DOHH2 (cell line): ENCODE data around the gene EFS.

ENCODE experiments used
- H3F3A ChIP-seq: fragments of 200-600 bp; sonication (generic), shearing (Covaris generic); 2 replicates; pipeline ENCODE4 v1.6.0; 2016; ENCODE audit warnings: antibody characterized with exemption, mild to moderate bottlenecking; ENCODE audit not compliant: control insufficient read depth, insufficient read depth
- H3K27ac ChIP-seq: fragments of 200-600 bp; sonication (generic); 2 replicates; pipeline ENCODE4 v1.5.1; 2014; ENCODE audit warnings: low read depth, mild to moderate bottlenecking, low read length, moderate library complexity
- H3K27me3 ChIP-seq: fragments of 200-600 bp; sonication (generic); 2 replicates; pipeline ENCODE4 v1.6.1; 2014; ENCODE audit warnings: mild to moderate bottlenecking, low read length, mixed read lengths; ENCODE audit not compliant: control insufficient read depth
- H3K36me3 ChIP-seq: fragments of 200-600 bp; sonication (generic); 2 replicates; pipeline ENCODE4 v1.6.1; 2014; ENCODE audit warnings: mild to moderate bottlenecking, low read length, moderate library complexity, mixed read lengths; ENCODE audit not compliant: control insufficient read depth
- H3K4me1 ChIP-seq: fragments of 200-600 bp; sonication (generic); 2 replicates; pipeline ENCODE4 v1.6.1; 2014; ENCODE audit warnings: mild to moderate bottlenecking, low read length, mixed read lengths; ENCODE audit not compliant: control insufficient read depth
- H3K4me2 ChIP-seq: fragments of 200-600 bp; sonication (generic); 2 replicates; pipeline ENCODE4 v1.6.0; 2014; ENCODE audit warnings: mild to moderate bottlenecking, low read length, moderate library complexity
- H3K4me3 ChIP-seq: fragments of 200-600 bp; sonication (generic); 2 replicates; pipeline ENCODE4 v1.5.1; 2014; ENCODE audit warnings: mild to moderate bottlenecking, low read length, mixed read lengths
- H3K79me2 ChIP-seq: fragments of 200-600 bp; sonication (generic); 2 replicates; pipeline ENCODE4 v1.6.1; 2014; ENCODE audit warnings: mild to moderate bottlenecking, low read length, mixed read lengths; ENCODE audit not compliant: control insufficient read depth
- H3K9me2 ChIP-seq: fragments of 200-600 bp; sonication (generic); replicated peaks from 2 replicates; pipeline ENCODE4 v1.6.1; 2014; ENCODE audit warnings: mild to moderate bottlenecking, low read length, mixed read lengths; ENCODE audit not compliant: control insufficient read depth
- H3K9me3 ChIP-seq: fragments of 200-600 bp; sonication (generic); 2 replicates; pipeline ENCODE4 v1.6.1; 2014; ENCODE audit warnings: antibody characterized with exemption, low read length, mixed read lengths; ENCODE audit not compliant: control insufficient read depth, insufficient read depth
- H4K20me1 ChIP-seq: fragments of 200-600 bp; sonication (generic); 2 replicates; pipeline ENCODE4 v1.6.0; 2014; ENCODE audit warnings: low read depth, mild to moderate bottlenecking, antibody characterized with exemption, low read length, moderate library complexity; ENCODE audit not compliant: control insufficient read depth, insufficient read depth
- EZH2phosphoT487 ChIP-seq: fragments of 200-600 bp; sonication (generic); IDR thresholded peaks from 2 replicates; pipeline ENCODE4 v1.6.1; 2017; ENCODE audit warnings: borderline replicate concordance, mild to moderate bottlenecking, antibody characterized with exemption, low read length, moderate library complexity, mixed read lengths
- TF ChIP-seq, protein P1 (sequence below): fragments of 200-600 bp; sonication (generic); IDR thresholded peaks from one replicate; pipeline ENCODE4 v1.5.1; 2014; ENCODE audit warnings: antibody characterized with exemption, mild to moderate bottlenecking, low read depth, low read length; ENCODE audit not compliant: poor library complexity, severe bottlenecking

Gene EFS

DNA sequence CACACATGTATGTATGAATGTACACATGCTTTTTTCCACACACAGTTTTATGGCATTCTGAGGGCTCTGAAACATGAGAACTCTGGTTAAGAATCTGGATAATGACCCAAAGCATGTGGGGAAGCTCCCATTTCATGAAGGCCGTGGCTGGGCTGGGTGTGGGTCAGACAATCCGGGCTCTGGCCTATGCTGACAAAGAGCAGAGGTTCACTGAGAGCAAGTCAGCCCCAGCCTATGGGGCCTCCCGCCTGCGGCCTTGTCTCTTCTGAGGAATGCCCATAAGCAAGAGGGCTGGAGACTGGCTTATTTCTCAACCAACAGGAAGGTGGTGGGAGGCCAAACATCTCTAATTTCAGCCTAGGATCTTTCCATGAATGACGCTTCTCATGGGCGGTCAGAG, 34.6 kb upstream of the EFS start:
- TF ChIP-seq EZH2phosphoT487 = no peak
- TF ChIP-seq, protein P1, sequence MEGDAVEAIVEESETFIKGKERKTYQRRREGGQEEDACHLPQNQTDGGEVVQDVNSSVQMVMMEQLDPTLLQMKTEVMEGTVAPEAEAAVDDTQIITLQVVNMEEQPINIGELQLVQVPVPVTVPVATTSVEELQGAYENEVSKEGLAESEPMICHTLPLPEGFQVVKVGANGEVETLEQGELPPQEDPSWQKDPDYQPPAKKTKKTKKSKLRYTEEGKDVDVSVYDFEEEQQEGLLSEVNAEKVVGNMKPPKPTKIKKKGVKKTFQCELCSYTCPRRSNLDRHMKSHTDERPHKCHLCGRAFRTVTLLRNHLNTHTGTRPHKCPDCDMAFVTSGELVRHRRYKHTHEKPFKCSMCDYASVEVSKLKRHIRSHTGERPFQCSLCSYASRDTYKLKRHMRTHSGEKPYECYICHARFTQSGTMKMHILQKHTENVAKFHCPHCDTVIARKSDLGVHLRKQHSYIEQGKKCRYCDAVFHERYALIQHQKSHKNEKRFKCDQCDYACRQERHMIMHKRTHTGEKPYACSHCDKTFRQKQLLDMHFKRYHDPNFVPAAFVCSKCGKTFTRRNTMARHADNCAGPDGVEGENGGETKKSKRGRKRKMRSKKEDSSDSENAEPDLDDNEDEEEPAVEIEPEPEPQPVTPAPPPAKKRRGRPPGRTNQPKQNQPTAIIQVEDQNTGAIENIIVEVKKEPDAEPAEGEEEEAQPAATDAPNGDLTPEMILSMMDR = no peak

DNA sequence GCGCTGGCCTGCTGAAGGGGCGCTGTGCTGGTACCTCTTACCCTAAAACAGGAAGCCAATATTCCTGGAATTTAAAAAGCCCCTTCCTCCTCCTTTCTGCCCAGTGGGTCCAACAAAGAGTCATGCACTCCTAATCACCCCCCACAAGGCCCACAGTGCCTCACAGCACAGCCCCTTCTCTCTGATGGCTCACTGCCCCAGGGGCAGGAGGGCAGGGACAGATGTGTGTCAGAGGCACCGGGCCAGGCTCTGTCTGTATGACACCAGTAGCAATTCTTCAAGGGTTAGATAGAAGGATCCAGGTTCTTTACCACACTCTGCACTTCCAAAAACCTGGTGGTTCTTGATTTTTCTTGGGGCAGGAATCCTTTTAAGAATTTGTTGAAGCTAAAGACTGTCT, 34.2 kb upstream of the EFS start:
- H3F3A ChIP-seq = no peaks in the 10 kb centered on the region
- H3K79me2 ChIP-seq = no peaks in the 10 kb centered on the region
- no peaks in the 10 kb centered on the region for H3K9me3 ChIP-seq
- no peak overlapping the region for H3K4me2 ChIP-seq
- H3K4me1 ChIP-seq = no peaks in the 10 kb centered on the region
- no peak overlapping the region for H3K4me3 ChIP-seq
- no peaks in the 10 kb centered on the region for H3K9me2 ChIP-seq
- no peaks in the 10 kb centered on the region for H4K20me1 ChIP-seq
- H3K27ac ChIP-seq = no peak overlapping the region
- TF ChIP-seq EZH2phosphoT487 = no peak
- TF ChIP-seq, protein P1 = no peak
- no peaks in the 10 kb centered on the region for H3K36me3 ChIP-seq
- no peaks in the 10 kb centered on the region for H3K27me3 ChIP-seq

More for the DNA sequence above, 34.6 kb upstream of the EFS start:
- Histone ChIP-seq H3K4me3 (no peak overlapping the region), H3K27me3 (no peaks in the 10 kb centered on the region), H3K9me2 (no peaks in the 10 kb centered on the region), H3K36me3 (no peaks in the 10 kb centered on the region), H3K79me2 (no peaks in the 10 kb centered on the region), H3K27ac (no peak overlapping the region), H3F3A (no peaks in the 10 kb centered on the region), H4K20me1 (no peaks in the 10 kb centered on the region), H3K9me3 (no peaks in the 10 kb centered on the region), H3K4me2 (no peak overlapping the region), H3K4me1 (no peaks in the 10 kb centered on the region)

DNA sequence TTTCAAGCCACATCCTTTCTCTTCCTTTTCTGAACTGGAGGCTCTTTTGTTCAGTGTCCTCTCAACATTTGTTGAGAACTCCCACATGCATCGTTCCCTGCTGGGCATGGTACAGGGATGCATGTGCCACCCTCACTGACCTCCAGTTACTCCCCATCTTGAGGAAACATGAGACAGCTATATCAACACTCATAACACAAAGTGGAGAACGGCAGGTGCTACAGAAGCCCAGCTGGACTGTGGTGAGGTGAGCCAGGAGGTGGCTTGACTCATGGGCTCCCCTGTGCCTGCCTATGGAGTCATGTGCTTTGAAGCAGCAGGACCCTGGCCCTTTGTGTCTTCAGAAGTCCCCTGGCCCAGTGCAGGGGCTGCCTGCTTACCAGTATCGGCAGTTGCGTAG, 33.4 kb upstream of the EFS start:
- Histone ChIP-seq H4K20me1 (no peaks in the 10 kb centered on the region), H3K27ac (no peak overlapping the region), H3K4me3 (no peak overlapping the region), H3K9me3 (no peaks in the 10 kb centered on the region), H3K4me1 (no peaks in the 10 kb centered on the region), H3K27me3 (no peaks in the 10 kb centered on the region), H3F3A (no peaks in the 10 kb centered on the region), H3K4me2 (no peak overlapping the region), H3K79me2 (no peaks in the 10 kb centered on the region), H3K9me2 (no peaks in the 10 kb centered on the region), H3K36me3 (no peaks in the 10 kb centered on the region)
- TF ChIP-seq EZH2phosphoT487 = no peak
- TF ChIP-seq, protein P1 = no peak
